Progenitor cell of endocrine pancreas (in vitro differentiated cells): ENCODE measurements around the gene PLPP4. TPM values are rescaled to one million over a fixed set of nuclear protein-coding genes. Genes with fewer than 3 reads are reported as not detected.

Source experiments
- DNase-seq: peaks from one replicate; pipeline ENCODE4 v3.0.0; 2021; ENCODE audit warnings: low spot score; ENCODE audit not compliant: unreplicated experiment
- H3K27ac Mint-ChIP-seq: 2 replicates; pipeline ENCODE4 v1.8.0; 2021; ENCODE audit warnings: mild to moderate bottlenecking, moderate library complexity, mixed read lengths
- H3K27me3 Mint-ChIP-seq: 2 replicates; pipeline ENCODE4 v1.8.0; 2021; ENCODE audit warnings: mixed read lengths
- H3K36me3 Mint-ChIP-seq: 2 replicates; pipeline ENCODE4 v1.8.0; 2022; ENCODE audit warnings: mixed read lengths; ENCODE audit not compliant: insufficient read depth
- H3K4me1 Mint-ChIP-seq: 2 replicates; pipeline ENCODE4 v1.8.0; 2021; ENCODE audit warnings: low read depth, mixed read lengths
- H3K4me3 Mint-ChIP-seq: 2 replicates; pipeline ENCODE4 v1.8.0; 2021; ENCODE audit warnings: low read depth, mild to moderate bottlenecking, moderate library complexity, mixed read lengths
- H3K9me3 Mint-ChIP-seq: 2 replicates; pipeline ENCODE4 v1.8.0; 2021; ENCODE audit warnings: low read depth, mixed read lengths
- total RNA-seq: library from RNA; stranded (reverse); gene quantifications from 2 replicates; pipeline ENCODE4 v1.2.1, GENCODE V29; 2021
- TF ChIP-seq, protein P1 (sequence below): fragments of 200-600 bp; sonication (generic); IDR thresholded peaks from one replicate; pipeline ENCODE4 v1.5.0; 2021; ENCODE audit warnings: antibody characterized with exemption, mild to moderate bottlenecking; ENCODE audit not compliant: unreplicated experiment

The PLPP4 gene
- total RNA-seq, 1 donor from 2014 or later = not detected

DNA sequence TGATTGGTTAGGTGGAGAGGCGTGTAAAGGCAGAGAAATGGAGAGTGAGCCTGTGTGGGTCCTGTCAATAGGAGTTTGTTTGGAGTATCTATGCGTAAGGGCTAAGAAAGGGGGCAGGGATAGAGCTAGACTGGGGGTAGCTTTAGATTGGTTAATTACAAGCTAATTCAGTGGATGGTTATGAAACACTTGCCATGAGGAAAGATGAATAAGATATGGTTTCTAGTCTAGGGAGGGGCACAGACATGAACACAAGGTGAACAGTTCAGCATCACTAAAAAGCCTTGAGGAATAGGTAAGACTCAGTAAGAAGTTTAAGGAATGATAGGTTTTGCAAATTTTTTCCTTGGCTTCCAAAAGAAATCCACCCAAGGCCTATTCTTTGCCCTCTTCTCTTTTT, 50.6 kb downstream of the PLPP4 start:
- H3K4me3 Mint-ChIP-seq = no peak overlapping the region
- H3K36me3 Mint-ChIP-seq = no peaks in the 10 kb centered on the region
- no peaks in the 10 kb centered on the region for H3K27me3 Mint-ChIP-seq
- H3K27ac Mint-ChIP-seq = no peak overlapping the region
- no peak for DNase-seq
- no peaks in the 10 kb centered on the region for H3K4me1 Mint-ChIP-seq
- H3K9me3 Mint-ChIP-seq = no peaks in the 10 kb centered on the region
- TF ChIP-seq, protein P1, sequence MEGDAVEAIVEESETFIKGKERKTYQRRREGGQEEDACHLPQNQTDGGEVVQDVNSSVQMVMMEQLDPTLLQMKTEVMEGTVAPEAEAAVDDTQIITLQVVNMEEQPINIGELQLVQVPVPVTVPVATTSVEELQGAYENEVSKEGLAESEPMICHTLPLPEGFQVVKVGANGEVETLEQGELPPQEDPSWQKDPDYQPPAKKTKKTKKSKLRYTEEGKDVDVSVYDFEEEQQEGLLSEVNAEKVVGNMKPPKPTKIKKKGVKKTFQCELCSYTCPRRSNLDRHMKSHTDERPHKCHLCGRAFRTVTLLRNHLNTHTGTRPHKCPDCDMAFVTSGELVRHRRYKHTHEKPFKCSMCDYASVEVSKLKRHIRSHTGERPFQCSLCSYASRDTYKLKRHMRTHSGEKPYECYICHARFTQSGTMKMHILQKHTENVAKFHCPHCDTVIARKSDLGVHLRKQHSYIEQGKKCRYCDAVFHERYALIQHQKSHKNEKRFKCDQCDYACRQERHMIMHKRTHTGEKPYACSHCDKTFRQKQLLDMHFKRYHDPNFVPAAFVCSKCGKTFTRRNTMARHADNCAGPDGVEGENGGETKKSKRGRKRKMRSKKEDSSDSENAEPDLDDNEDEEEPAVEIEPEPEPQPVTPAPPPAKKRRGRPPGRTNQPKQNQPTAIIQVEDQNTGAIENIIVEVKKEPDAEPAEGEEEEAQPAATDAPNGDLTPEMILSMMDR = no peak

DNA sequence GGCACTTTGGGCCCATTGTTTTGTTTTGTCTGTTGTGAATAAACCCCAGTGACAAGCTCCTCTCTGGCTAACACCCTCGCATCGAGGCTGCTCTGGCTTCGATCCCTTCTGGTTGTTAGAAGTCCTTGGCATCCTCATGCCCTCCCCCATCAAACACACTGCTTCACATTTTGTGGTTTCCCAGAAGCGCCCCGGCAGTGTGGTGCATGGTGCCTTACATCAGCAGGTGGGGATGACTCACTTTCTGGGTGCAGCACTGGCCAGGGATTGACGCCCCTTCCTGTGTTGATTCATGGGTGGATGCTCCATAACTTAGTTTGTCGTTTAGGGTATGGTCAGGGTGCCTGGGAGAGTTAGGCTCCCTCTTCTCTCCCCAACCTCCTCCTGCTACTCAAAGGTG, 51.4 kb downstream of the PLPP4 start:
- H3K27me3 Mint-ChIP-seq = peaks cover 4% of the 10 kb centered on the region
- no peak overlapping the region for H3K27ac Mint-ChIP-seq
- no peak overlapping the region for H3K4me3 Mint-ChIP-seq
- no peak for DNase-seq
- no peaks in the 10 kb centered on the region for H3K9me3 Mint-ChIP-seq
- H3K36me3 Mint-ChIP-seq = no peaks in the 10 kb centered on the region
- TF ChIP-seq, protein P1 = no peak
- H3K4me1 Mint-ChIP-seq = no peaks in the 10 kb centered on the region

DNA sequence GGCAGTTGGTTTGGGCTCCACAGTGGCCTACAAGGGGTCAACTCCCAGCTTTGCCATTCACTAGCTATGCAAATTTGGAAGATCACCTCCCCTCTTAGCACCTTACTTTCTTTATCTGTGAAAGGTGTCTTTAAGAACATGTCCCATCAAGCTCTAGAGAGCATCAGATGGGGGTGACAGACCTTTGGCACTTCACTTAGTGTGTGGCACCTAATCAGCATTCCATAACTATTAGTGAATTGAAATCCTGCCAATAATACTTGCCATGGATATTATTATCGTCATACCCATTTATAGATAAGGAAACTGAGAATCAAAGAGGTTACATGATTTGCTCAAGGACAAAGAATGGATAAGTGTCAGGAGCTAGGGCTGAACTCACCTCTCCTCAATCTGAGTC, 51.9 kb downstream of the PLPP4 start:
- Mint-ChIP-seq H3K27me3 (peaks cover 5% of the 10 kb centered on the region), H3K4me3 (no peak overlapping the region), H3K27ac (no peak overlapping the region), H3K36me3 (no peaks in the 10 kb centered on the region), H3K4me1 (no peaks in the 10 kb centered on the region), H3K9me3 (no peaks in the 10 kb centered on the region)
- DNase-seq = no peak
- TF ChIP-seq, protein P1 = no peak

DNA sequence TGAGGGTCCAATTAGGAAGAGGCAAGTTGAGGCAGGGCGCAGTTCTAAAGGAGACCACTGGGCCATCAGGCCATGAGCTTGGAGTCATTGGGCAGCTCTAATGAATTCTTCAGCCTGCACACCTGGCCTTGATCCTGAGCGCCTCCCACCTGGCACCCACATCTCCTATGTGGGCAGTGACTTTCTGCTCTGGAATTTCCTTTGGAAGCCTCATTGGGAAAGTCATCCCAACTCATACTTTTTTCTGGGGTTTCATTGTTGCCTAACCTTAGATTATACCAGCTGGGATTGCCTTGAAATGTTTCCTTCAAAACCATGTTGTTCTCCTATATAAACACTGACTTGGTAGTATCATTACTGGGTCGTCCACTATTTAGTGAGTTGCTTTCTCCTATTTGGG, 54.1 kb downstream of the PLPP4 start:
- DNase-seq = no peak
- H3K27me3 Mint-ChIP-seq = peaks cover 5% of the 10 kb centered on the region
- TF ChIP-seq, protein P1 = no peak
- H3K27ac Mint-ChIP-seq = no peak overlapping the region
- no peaks in the 10 kb centered on the region for H3K4me1 Mint-ChIP-seq
- H3K4me3 Mint-ChIP-seq = no peak overlapping the region
- H3K36me3 Mint-ChIP-seq = no peaks in the 10 kb centered on the region
- H3K9me3 Mint-ChIP-seq = no peaks in the 10 kb centered on the region

DNA sequence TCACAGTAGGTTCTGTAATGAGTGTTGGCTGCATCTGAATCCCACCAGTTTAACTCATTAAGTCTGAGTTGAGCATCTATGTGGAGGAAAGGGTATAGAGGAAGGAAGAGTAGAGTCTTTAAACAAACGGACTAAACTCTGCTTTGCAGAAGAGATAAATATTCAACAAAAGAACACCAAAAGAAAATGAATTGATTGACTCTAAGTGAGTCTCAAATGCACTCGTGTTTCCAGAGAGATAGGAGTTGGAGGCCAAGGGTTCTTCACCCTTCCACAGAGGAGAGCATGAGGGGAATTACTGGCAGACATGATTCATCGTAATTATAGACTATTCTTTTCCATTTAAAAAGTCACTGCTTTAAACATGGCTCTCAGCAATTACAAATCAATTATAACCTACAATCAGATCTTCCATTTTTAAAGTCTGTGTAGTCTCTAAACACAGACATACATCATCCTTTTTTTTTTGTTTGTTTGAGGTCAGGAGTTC, 56.3 kb downstream of the PLPP4 start:
- no peak overlapping the region for H3K27ac Mint-ChIP-seq
- no peaks in the 10 kb centered on the region for H3K4me1 Mint-ChIP-seq
- H3K9me3 Mint-ChIP-seq = no peaks in the 10 kb centered on the region
- no peaks in the 10 kb centered on the region for H3K36me3 Mint-ChIP-seq
- H3K27me3 Mint-ChIP-seq = peaks cover 5% of the 10 kb centered on the region
- no peak for DNase-seq
- H3K4me3 Mint-ChIP-seq = no peak overlapping the region
- TF ChIP-seq, protein P1 = no peak
